Right kidney (tissue), 1 donor: ENCODE measurements around the gene PADI1.

Experiments
- DNase-seq: peaks from one replicate; pipeline ENCODE4 v3.0.0-alpha.2; 2016

PADI1 gene

GRCh38 chr1:17181781-17182464 is 23.0 kb upstream of the PADI1 start:
- DNase-seq = no peak

GRCh38 chr1:17183388-17184160 is 21.4 kb upstream of the PADI1 start:
- DNase-seq = no peak

GRCh38 chr1:17184161-17184665 is 20.7 kb upstream of the PADI1 start:
- DNase-seq = no peak

- no peak for DNase-seq
Observed at GRCh38 chr1:17184822-17185484, 20.0 kb upstream of the PADI1 start.

GRCh38 chr1:17185485-17185860 is 19.5 kb upstream of the PADI1 start:
- no peak for DNase-seq

- DNase-seq = no peak
Observed at GRCh38 chr1:17186216-17186909, 18.6 kb upstream of the PADI1 start.

DNA sequence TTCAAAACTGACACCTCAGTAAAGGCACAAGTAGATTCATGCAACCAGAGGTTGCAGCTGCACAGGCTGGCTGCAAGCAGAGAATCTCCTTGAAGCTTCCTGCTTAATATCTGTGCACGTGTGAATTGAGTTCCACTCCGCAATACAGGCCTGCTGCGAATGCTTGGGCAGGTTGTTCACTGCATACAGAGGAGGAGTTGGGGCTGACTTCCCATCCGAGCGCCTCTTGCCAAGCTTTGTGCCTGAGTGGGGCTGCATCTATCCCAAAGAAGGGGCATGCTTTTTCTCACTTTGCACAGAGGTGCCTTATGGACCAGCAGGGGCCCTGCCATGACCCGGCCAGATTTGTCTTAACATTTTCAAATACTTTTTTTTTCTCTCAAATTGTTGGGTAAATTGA is 17.9 kb upstream of the PADI1 start:
- DNase-seq = no peak

GRCh38 chr1:17188217-17188616 is 16.7 kb upstream of the PADI1 start:
- DNase-seq = no peak

DNA sequence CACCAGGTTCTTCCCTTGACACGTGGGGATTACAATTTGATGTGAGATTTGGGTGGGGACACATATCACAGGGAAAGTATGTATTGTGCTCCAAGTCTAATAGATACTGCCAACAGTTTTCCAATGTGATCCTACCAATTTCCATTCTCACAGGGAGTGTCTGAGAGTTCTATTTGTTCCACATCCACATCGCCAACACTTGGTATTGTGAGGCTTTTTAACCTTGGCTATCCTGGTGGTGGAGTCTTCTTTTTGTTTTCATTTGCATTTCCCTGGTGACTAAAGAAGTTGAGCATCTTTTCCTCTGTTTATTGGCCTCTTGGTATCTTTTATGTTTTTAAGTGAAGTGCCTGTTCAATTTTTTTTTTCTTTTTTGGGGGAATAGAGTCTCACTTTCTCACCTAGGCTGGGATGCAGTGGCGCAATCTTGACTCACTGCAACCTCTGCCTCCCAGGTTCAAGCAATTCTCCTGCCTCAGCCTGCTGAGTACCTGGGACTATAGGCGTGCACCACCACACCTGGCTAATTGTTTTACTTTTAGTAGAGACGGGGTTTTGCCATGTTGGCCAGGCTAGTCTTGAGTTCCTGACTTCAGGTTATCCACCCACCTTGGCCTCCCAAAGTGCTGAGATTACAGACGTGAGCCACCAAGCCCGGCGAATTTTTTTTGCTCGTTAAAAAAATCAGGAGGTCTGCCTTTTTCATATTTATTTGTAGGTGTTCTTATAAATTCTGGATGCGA is 15.9 kb upstream of the PADI1 start:
- no peak for DNase-seq

GRCh38 chr1:17189632-17189990 is 15.3 kb upstream of the PADI1 start:
- DNase-seq = no peak

DNA sequence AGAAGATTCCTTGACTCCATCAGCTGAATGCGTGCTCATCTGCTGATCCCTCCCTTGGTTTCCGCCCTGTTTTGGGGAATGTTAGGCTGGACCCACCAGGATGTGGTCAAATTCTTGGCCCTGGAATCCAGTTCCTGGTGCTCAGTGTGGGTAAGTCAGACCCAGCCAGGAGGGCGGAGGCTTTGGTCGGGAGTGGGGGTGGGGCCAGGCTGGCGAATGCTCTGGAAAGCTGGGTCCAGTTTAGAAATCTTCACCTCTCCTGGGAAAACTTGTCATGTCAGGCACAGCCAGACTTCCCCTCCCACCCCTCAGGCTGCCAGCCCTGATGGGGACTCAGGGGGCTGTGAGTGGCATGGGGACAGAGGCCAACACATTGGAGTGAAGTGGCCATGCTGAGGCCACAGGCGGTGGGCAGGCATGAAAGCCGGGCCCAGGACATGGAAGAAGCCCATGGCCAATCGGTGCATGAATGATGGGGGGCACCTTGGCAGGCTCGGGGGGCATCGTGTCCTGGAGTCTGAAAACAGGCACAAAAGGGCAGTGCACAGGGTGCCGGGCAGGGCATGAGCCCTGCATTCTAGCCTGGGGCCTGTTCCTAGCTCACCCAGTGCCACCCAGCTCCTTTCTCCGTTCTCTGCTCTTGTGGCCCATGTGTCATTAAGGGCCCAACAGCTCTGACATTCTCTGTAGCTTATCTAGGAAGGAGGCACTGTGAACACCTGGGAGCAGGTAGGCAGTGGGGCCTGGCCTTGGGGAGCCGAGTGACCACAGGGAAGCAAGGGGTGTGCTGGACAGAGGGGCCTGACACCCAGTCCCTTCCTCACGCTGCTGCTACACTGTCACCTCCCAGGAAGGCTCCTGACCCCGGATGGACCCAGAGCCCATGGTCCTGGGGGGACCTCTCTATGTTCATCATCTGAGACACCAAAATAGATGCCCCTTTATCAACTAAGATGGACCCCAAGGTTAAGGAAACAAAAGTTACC is 14.6 kb upstream of the PADI1 start:
- no peak for DNase-seq

GRCh38 chr1:17191990-17192242 is 13.0 kb upstream of the PADI1 start:
- DNase-seq = no peak

- no peak for DNase-seq
Observed at GRCh38 chr1:17192394-17193221, 12.3 kb upstream of the PADI1 start.

GRCh38 chr1:17193222-17194132 is 11.5 kb upstream of the PADI1 start:
- no peak for DNase-seq

DNA sequence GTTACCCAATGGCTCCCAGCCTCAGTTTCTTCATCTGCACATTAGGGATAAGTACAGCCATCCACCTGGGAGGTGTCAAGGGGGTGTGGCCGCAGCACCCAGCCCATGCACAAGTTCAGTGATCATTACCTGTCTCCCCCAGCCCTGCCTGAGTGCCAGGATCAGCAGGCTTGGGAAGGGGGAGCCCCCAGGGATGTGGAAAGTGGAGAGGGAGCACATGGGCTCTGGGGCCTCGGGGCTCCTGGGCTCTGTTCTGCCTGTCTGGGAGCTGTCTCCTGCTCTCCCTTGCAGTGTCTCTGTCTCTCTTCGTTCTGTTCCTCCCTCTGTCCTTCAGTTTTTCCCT is 10.8 kb upstream of the PADI1 start:
- no peak for DNase-seq

DNA sequence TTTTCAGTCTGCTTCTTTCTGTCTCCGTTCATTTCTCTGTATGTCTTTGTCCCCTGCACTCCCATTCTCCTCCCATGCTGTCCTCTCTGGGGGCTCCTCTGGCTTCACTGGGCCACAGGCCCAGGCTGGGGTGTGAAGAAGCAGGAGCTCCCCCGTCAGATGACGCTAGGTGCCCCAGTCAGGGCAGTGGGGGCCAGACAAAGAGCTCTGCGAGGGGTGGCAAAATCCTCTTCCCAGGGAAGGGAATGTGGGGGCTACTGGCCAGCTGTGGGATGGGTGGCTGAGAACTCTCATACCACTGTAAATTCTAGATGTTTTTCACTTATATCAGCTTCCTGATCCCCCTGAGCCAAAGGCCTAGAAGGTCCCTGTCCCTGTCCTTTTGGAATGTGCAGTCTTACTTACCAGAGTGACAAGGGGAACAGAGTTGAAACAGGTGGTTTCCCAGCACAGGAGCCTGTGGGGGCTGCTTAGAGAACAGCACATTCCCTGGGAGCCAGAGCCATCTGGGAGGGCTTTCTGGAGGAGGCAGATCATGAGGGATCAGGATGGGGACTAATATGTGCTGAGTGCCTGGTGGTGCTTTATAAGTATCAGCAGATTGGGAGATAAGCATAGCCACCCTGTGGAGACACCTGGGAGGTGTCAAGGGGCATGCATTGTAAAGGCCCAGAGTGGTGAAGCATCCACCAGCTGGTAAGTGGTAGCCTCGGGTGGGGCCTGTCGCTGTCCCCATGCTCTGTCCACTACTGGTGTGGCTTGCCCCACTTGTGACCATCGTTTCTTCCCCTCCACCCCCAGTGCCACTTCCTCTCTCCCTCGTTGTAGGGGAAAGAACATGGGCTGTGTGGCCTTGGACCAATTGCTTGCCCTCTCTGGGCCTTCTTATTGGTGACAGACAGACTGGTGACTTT is 10.1 kb upstream of the PADI1 start:
- DNase-seq = no peak

- DNase-seq = no peak
Observed at GRCh38 chr1:17195731-17196130, 9.2 kb upstream of the PADI1 start.
